DMS153 treated with DMSO at 0.1 percent for 48 hours (cell line): Measurements from ENCODE around the gene HAPSTR1.
A peak's percentile ranks its signal among the peaks of the same experiment; 100 is the strongest.

Experiments
- DNase-seq: peaks from one replicate; lab custom pipeline; 2025; ENCODE audit not compliant: unreplicated experiment; lab: John Stamatoyannopoulos, UW

The HAPSTR1 gene

GRCh38 chr16:9122342-9122741, 30.9 kb downstream of the HAPSTR1 start:
- DNase-seq, result no peak

- no peak for DNase-seq
Observed at GRCh38 chr16:9122969-9123368, 31.5 kb downstream of the HAPSTR1 start.

DNA sequence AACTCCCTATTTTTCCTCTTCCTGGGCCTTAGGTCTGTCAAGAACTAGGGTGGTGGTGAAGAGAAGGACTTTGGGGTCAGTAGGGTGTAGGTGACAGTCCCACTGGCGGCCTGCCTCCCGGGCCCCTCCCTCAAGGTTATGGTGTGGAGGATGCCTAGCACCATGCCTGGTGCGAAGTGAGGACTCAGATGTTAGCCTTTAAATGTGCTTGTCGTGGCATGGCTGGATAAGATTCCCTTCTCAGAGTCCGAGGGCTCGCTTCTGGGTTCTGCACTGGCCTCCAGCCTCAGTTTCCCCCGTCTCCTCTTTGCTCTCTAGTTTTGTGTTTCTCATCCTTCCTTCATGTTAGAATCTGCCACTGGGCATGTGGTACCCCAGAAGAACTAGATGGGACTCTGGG, 32.0 kb downstream of the HAPSTR1 start:
- no peak for DNase-seq

- DNase-seq, result no peak
Observed at GRCh38 chr16:9123871-9124270, 32.4 kb downstream of the HAPSTR1 start.

GRCh38 chr16:9124444-9124843, 33.0 kb downstream of the HAPSTR1 start:
- DNase-seq, result no peak

DNA sequence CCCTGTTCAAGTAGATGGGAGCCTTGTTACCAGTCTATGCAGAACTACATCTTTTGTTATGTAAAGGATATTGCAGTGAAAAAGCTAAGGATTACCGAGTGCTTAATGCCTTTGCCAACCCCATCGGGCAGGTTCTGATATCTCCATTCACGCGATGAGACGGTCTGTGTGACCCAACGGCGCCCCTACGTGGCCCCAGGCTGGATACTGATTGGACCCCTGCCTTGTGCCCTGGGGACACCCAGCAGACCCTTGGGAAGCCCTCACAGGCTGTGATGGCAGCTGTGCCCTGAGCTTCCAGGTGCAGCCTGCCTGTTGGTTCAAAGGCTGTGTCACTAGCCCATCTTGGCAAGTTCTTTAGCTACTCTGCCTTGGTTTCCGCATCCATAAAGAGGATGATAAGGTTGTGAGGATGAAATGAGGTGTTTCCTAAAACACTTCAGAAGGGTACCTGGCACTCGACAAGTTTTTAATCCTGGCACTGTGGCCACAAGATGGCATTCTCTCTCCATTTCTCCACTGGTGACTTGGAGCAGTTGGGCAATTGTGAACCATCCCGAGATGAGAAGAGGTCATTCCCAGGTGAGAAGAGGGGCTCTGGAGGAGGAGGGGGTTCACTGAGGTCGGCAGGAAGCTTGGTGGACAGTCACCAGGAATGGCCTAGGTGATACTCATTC, 33.6 kb downstream of the HAPSTR1 start:
- no peak for DNase-seq

DNA sequence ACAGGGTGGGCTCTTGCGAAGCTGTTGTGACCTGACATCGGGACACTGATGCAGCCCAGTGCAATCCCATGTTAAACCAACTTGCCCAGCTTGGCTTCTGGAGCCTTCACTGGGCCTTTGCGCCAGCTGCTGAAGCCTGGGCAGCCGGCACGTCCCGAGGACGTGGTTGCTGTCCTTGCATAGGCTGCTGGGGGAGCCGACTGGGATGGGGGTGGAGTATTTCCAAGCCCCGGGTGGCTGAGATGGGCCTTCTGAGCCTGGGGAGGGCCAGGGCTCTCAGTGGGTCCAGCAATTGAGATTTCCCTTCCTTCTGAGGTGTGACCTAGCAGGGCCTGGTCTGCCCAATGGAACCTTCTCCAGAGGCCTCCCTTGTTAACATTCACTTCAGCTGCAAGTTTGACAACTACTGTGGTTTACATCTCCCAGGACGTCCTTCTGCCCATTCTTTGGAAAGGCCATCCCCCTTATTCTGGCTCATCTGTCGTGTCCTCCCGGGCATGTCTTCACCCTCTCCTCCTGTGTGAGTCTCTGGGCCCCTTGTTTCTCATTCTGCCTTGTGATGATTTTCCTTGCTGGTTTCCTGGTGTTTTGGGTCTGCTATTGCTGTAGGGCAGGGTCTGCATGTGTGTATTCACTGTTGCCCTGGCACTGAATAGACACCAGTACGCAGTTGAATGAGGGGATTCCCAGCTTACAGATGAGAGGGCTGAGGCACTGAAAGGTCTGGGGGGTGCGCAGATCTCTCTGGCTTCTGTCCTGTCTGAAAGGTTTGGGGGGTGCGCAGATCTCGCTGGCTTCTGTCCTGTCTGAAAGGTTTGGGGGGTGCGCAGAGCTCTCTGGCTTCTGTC, 34.4 kb downstream of the HAPSTR1 start:
- no peak for DNase-seq

DNA sequence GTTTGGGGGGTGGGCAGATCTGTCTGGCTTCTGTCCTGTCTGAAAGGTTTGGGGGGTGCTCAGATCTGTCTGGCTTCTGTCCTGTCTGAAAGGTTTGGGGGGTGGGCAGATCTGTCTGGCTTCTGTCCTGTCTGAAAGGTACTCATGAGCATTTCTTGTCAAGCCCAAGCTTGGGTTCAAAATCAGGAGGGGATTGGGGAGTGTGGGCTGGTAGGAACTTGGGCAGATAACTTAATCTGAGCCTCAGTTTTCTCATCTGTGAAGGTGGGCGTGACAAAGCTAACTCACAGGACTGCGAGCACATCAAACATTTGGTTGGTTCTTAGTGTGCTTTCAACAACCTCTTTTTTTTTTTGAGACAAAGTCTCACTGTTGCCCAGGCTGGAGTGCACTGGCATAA, 35.2 kb downstream of the HAPSTR1 start:
- no peak for DNase-seq

- no peak for DNase-seq
Observed at GRCh38 chr16:9128346-9129342, 37.2 kb downstream of the HAPSTR1 start.

DNA sequence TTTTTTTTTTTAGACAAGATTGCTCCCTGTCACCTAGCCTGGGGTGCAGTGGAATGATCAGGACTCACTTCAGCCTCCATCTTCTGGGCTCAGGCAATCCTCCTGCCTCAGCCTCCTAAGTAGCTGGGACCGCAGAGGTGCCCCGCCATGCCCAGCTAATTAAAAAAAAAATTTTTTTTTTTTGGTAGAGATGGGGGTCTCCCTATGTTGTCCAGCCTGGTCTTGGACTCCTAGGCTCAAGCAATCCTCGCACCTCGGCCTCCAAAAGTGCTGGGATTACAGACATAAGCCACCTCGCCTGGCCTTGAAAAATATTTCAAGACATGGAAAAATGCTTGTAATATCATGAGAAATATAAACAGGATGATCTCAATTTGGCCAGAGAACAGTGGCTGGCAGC, 42.9 kb downstream of the HAPSTR1 start:
- no peak for DNase-seq

- peak; percentile 20 for DNase-seq
Observed at GRCh38 chr16:9134739-9135138, 43.3 kb downstream of the HAPSTR1 start.

DNA sequence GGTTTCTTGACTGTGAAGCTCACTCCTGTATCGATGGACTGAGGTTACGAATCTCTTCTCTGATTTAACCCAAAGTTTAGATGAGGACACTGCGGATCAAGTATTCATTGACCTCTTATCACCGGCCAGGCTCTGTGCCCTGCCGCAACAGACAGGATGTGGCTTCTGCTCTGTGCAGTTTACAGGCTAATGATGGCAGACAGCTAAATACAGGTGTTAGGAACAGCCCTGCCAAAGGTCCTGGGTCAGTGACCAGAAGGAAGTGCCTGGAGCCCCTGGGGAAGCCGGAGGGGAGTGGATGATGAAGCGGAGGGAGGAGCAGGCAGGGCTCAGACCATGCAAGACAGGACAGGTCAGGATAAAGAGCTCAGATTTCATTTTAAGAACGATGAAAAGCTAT, 44.4 kb downstream of the HAPSTR1 start:
- DNase-seq, result no peak

GRCh38 chr16:9136596-9136995, 45.2 kb downstream of the HAPSTR1 start:
- no peak for DNase-seq

DNA sequence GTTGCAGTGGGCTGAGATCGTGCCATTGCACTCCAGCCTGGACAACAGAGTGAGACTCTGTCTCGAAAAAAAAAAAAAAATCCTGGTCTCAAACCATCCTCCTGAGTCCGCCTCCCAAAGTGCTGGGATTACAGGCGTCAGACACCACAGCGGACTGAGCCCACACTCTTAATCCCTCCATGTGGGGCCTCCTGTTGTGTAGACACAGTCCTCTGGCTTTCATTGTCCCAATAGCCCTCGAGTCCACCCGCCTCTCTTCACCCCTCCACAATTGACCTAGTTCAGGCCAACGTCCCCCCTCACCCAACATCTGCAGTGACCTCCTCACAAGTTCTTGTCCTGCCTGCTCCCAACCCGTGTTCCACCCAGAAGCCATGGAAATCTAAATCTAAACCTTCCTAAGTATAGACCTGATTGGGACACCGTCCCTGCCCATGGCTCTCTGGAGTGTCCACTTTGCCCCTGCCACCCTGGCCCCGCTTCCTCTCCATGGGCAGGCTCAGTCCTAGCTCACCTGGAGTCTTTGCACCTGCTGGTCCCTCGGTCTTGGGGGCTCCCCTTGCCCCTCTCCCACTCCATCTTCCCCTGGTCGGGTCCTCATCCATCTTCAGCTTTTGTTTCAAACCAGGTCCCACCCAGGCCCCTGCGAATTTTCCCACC, 46.7 kb downstream of the HAPSTR1 start:
- DNase-seq, result no peak

DNA sequence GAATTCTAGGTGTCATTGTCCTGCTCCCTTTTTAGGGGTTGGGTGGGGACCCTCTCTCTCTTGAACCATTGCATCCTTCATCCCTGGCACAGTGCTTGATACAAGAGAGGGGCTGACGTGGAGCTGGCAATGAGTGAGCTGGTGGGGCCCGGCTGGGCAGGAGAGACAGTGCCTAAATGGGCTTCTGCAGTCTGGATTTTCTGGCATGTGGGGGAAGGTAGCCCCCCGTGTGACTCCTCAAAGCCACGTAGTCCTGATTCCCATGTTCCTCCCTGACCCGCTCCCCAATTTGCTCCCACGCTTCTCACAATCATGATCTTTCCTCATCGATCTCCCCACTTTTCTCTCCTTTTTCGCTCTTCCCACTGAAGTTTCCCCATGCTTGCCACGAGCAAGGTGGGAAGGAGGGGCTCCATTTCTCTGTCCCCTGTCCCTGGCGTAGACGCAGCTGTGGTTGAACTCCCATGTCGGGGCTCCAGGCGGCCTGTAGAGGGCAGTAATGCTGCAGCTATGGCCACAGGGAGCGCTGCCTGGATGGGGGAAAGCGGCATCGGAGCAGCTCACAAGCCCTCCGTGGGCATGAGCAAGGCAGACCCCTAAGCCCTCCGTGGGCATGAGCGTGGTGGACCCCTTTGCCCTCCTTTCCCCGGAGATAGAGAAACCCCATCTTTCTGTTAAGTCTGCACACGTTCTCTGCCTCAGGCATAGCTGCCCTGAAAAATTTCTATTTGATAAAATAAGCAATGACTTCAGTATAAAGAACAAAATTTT, 47.5 kb downstream of the HAPSTR1 start:
- peak; percentile 53 for DNase-seq

DNA sequence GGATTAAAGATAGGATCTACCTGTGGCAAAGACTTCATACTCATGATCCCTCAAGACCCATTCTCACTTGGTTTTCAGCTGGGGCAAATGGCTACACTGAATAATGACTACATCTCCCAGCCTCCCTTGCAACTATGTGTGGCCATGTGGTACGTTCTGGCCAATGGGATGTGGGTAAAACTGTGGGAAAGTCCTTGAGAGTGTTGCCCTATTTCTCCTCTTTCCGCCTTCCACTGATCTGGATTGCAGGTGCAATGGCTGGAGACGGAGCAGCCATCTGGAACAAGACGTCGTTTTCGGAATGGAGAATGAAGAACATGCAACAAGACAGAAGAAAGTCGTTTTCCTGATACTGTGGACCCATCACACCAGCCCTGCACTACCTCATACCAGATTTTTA, 48.5 kb downstream of the HAPSTR1 start:
- DNase-seq, result no peak
